GM20000 (cell line): ENCODE results near the gene NEUROG1.

Source experiments
- DNase-seq: peaks from one replicate; pipeline ENCODE4 v3.0.0; 2012; ENCODE audit warnings: low spot score
- CTCF ChIP-seq: IDR thresholded peaks from 2 replicates; pipeline ENCODE4 v1.5.1; 2012; ENCODE audit warnings: mild to moderate bottlenecking, control low read depth; ENCODE audit errors: extremely low read depth, missing control alignments

NEUROG1 gene

DNA sequence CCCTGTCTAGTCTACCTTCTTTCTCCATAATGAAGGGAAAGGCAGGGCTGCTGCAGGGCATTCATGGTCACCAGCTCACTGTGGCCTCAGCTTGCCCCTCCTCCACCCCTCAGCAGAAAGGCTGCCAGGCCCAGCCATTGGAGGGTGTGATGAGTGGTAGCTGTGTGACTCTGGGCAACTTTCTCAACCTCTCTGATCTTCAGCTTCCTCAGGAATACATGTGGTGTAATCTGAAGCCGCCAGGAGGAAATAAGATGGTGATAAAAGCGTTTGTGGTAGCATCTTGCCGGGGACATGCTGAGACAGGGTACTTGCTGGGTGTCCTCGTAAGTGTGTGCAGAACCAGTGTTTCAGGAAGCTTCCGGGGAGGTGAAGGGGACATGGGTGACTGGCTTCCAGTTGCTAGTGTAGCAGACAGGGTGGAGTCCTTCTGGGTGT is 33.2 kb upstream of the NEUROG1 start:
- DNase-seq, result no peak

GRCh38 chr5:135568246-135568645 is 32.5 kb upstream of the NEUROG1 start:
- no peak for TF ChIP-seq CTCF
- no peak for DNase-seq

More for the DNA sequence above, 33.2 kb upstream of the NEUROG1 start:
- TF ChIP-seq CTCF, result no peak

DNA sequence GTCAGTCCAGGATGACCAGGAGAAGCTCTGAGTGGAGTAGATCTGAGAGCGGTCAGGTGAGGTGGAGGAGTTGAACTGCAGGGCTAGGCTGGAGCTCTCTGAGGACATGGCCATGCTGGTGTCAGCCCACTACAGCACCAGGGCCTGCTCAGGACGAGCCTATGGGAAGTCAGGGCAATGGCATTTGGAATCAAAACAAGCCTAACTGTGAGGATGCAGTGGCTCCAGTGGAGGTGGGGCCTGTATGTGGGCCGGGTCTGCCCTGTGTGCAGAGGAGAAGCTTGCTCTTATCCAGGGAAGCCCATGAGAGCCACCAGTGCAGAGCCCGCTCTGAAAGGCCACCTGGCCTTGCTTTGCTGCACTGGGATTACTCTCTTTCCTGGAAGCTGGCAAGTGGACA is 31.9 kb upstream of the NEUROG1 start:
- no peak for TF ChIP-seq CTCF
- DNase-seq, result no peak

DNA sequence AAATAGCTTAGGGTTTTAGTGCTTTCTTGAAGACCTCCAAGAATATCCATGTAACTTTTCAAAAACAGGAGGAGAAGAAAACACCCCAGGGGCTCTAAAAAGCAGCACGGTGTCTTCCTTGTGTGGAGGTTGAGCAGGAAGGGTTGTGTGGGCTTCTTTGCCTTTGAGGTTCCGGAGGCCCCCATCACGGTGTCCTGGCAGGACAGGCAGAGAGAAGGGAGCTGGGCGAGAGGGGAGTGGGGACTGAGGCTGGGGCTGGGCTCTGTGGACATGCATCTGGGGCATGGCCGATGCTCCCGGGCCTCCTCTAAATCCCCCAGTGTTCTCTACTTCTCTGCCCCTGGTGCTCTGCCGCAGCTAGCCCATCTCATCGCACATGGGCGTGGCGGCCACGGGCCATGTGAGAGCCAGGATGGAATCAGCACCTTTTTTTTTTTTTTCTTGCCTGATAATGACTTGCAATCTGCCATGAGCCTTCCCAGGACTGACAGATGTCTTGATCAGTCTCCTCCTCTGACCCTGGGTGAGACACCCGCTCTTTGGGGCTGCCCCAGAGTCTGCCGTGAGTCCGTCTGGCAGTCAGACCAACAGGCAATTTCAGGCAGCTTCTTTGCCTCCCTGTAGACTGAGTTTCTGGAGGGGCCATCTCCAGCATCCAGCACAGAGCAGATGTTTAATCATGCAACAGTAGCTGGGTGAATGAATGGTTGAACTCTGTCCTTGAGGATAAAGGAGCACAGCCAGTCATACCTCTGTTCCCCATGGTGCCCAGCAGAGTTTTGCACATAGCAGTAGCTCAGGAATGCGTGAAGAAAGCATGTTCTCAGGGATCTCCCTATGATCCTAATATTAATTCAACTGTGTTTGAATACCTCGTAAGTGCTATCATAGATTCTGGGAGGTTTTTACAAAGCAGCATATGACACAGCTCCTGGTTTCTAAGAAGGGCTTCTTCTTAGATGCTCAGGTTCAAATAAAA is 30.9 kb upstream of the NEUROG1 start:
- no peak for DNase-seq
- TF ChIP-seq CTCF, result peak; percentile 8

DNA sequence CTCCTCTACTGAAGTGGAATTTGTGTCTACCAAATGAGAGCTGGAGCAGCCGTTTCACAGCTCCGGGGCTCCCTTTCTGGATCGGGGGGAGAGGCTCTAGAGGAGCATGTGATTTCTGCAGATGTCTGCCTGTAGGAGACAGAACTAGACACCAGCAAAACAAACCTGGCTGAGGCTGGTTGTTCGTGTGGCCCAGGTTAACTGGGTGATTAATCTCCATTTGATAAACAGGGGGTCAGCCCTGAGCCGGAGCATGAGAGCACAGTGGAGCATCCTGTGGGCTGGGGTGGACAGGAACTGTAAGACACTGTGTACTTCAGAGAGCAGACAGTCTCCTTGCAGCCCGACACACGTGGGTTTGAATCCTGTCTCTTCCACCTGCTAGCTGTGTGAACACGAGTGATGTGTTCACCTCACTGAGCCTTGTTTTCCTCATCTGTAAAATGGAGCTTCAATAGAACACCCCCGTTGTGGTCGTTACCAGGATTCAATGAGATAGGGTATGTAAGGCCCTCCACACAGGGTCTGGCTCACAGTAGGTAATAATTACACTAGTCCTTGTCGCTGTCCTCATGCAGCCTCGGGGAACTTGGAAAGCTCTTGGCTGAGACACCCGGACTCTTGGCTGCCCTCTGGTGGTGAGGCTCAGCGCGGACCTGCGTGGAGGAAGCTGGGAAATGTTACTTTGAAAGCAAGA is 30.1 kb upstream of the NEUROG1 start:
- DNase-seq, result peak; percentile 73
- TF ChIP-seq CTCF, result peak; percentile 95

GRCh38 chr5:135565266-135565665 is 29.5 kb upstream of the NEUROG1 start:
- no peak for DNase-seq
- no peak for TF ChIP-seq CTCF

DNA sequence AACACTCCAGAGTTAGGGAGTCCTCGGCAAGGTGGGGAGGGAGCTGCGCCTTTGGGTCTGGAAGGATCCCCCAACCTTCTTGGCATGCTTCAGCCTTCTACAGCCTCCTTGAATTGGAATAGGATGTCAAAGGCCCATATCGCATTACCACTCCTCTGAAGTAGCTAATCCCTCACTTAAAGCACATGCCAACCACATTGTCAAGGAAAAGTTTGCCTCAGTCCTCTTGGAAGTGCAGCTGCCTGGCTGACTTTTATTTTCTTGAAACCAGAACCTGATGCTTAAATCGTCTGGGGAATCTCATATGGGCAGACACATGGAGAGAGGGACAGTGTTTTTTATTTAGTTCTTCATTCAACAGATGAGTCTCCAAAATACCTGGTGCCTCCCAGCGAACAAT is 28.6 kb upstream of the NEUROG1 start:
- no peak for TF ChIP-seq CTCF

More for the DNA sequence above, 28.6 kb upstream of the NEUROG1 start:
- no peak for DNase-seq
